ENCODE data around the gene RPP40. TPM values are rescaled to one million over a fixed set of nuclear protein-coding genes. Genes with fewer than 3 reads are reported as not detected.
A peak's percentile ranks its signal among the peaks of the same experiment; 100 is the strongest.

The RPP40 gene
- total and polyA plus RNA-seq, 9 of the 15 experiments (the other 6 are each of a cell fraction or from before 2014, with no cell fraction given), result 22.6 to 114 (median 39.0) TPM

- BruUV-seq (replicated peaks), result no TSS peak
- H3K4me1 ChIP-seq (replicated peaks in 1 of 2; ENCODE audit: control insufficient read depth in 2 of 2, insufficient read depth in 2 of 2, low read length in 2 of 2), result no peaks in the 10 kb centered on the region
- no peak overlapping the region for H3K4me3 ChIP-seq
- FAIRE-seq (no peak), ATAC-seq (peak; percentile 34; the same call in 2 of the 3 replicates), DNase-seq (ENCODE audit: extremely low read depth in 1 of 4, low spot score in 3 of 4) (no peak)
- WGBS (ENCODE audit: insufficient coverage, low coverage, missing lambda C conversion rate), result 66% methylated on average over 5 of the region's 5 CpGs
- CTCF ChIA-PET (ENCODE audit: low intra/inter-chr PET ratio), result no interaction called here
- TF ChIP-seq SMARCC2 (IDR thresholded peaks at IDR 0.05; ENCODE audit: low read depth) (no peak), E2F1 (CRISPR knock-in tag; IDR thresholded peaks at IDR 0.05) (0 out of 2 replicates have a peak, but pooled peaks have one; percentile 23), MAFK (IDR thresholded peaks at IDR 0.05; ENCODE audit: low read length) (no peak), ZBTB33 (CRISPR knock-in tag; IDR thresholded peaks at IDR 0.05) (0 out of 2 replicates have a peak, but pooled peaks have one; percentile 3), ZNF589 (CRISPR knock-in tag; IDR thresholded peaks at IDR 0.05; ENCODE audit: low read depth) (no peak), NR3C1 (CRISPR knock-in tag; IDR thresholded peaks at IDR 0.05) (no peak), TRIM24 (IDR thresholded peaks at IDR 0.05) (no peak), ZNF23 (CRISPR knock-in tag; IDR thresholded peaks at IDR 0.05) (no peak), ZSCAN32 (CRISPR knock-in tag; IDR thresholded peaks at IDR 0.05) (no peak)
- 0 out of 5 replicates have a peak, but pooled peaks cover 0 to 4% of the 10 kb centered on the region in 2 experiments for H3K27me3 ChIP-seq (ENCODE audit: control insufficient read depth in 2 of 2, insufficient read depth in 2 of 2, low read length in 2 of 2)
- no peaks in the 10 kb centered on the region for H4K20me1 ChIP-seq (replicated peaks; ENCODE audit: control insufficient read depth, insufficient read depth, low read length)
- H3K9ac ChIP-seq (ENCODE audit: insufficient read depth in 1 of 2, low read depth in 2 of 2, low read length in 2 of 2), result no peak overlapping the region
- no peaks in the 10 kb centered on the region for H3K9me3 ChIP-seq (replicated peaks; ENCODE audit: control insufficient read depth, insufficient read depth, low read depth, low read length)
- H3K36me3 ChIP-seq (ENCODE audit: control insufficient read depth, insufficient read depth, low read length), result peaks cover 21% of the 10 kb centered on the region; the same call in 1 of the 3 replicates
- in situ Hi-C loops (cut with MboI), result no loop called here
- H3K4me2 ChIP-seq (ENCODE audit: insufficient read depth, low read length), result no peak overlapping the region
- H3K9me1 ChIP-seq (ENCODE audit: control insufficient read depth, insufficient read depth, low read length), result no peaks in the 10 kb centered on the region
- POLR2A ChIA-PET, result interaction anchor here (0.6 to 1.2 kb wide), 3 partner anchors 8 to 427 kb away, joined by 3 to 6 read pairs (median 5); no protein-coding TSS in a partner anchor
- no peaks in the 10 kb centered on the region for H3K79me2 ChIP-seq (ENCODE audit: control insufficient read depth, insufficient read depth, low read length)
- no peak overlapping the region for H2AFZ ChIP-seq (ENCODE audit: low read depth, low read length)
- no peak overlapping the region for H3K27ac ChIP-seq (ENCODE audit: extremely low read depth, low read depth, low read length)
- intact Hi-C loops (cut with micrococcal nuclease), result loop anchor here (5.0 kb wide), 1 partner anchor 76 kb away; no protein-coding TSS in a partner anchor
Measured at GRCh38 chr6:4956625-4957024, 47.2 kb downstream of the RPP40 start.

Measured in K562 (cell line).